ENCODE results near the gene MND1. TPM values are rescaled to one million over a fixed set of nuclear protein-coding genes. Genes with fewer than 3 reads are reported as not detected.

Gene MND1
- total RNA-seq, 1 donor from 2014 or later, result 9.7 TPM

- H3K27me3 Mint-ChIP-seq, result peaks cover 4% of the 10 kb centered on the region
- H3K4me1 Mint-ChIP-seq (ENCODE audit: low read depth), result no peaks in the 10 kb centered on the region
- DNase-seq (ENCODE audit: low spot score, unreplicated experiment), result no peak
- H3K4me3 Mint-ChIP-seq (ENCODE audit: low read depth), result no peak overlapping the region
- no peak overlapping the region for H3K27ac Mint-ChIP-seq
- H3K36me3 Mint-ChIP-seq (ENCODE audit: insufficient read depth), result no peaks in the 10 kb centered on the region
- H3K9me3 Mint-ChIP-seq (ENCODE audit: low read depth), result no peaks in the 10 kb centered on the region
- peak; percentile 34 for TF ChIP-seq CTCF (IDR thresholded peaks at IDR 0.05; ENCODE audit: unreplicated experiment)
These were observed 88.7 kb downstream of the MND1 start for GRCh38 chr4:153432965-153433753.

GRCh38 chr4:153433754-153434105 is 89.2 kb downstream of the MND1 start:
- Mint-ChIP-seq H3K9me3 (ENCODE audit: low read depth) (no peaks in the 10 kb centered on the region), H3K27me3 (peaks cover 4% of the 10 kb centered on the region), H3K4me1 (ENCODE audit: low read depth) (no peaks in the 10 kb centered on the region), H3K4me3 (ENCODE audit: low read depth) (no peak overlapping the region), H3K36me3 (ENCODE audit: insufficient read depth) (no peaks in the 10 kb centered on the region), H3K27ac (no peak overlapping the region)
- no peak for DNase-seq (ENCODE audit: low spot score, unreplicated experiment)
- no peak for TF ChIP-seq CTCF (IDR thresholded peaks at IDR 0.05; ENCODE audit: unreplicated experiment)

DNA sequence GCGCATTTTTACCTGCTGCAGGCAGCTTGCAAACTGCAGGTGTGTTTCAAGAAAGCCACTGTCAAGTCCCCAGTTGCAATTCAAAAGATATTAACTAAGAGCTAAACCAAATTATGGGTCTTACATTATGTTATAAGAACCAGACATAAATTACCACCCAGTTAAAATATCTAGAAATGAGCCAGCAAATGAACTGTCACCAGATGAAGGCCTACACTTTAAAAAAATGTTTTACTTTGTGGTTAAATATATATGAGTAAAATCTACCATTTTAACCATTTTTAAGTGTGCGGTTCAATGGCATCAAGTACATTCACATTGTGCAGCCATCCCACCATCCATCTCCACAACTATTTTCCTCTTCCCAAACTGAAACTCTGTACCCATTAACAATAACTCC is 89.7 kb downstream of the MND1 start:
- H3K9me3 Mint-ChIP-seq (ENCODE audit: low read depth), result no peaks in the 10 kb centered on the region
- H3K36me3 Mint-ChIP-seq (ENCODE audit: insufficient read depth), result no peaks in the 10 kb centered on the region
- no peak overlapping the region for H3K4me3 Mint-ChIP-seq (ENCODE audit: low read depth)
- no peak for TF ChIP-seq CTCF (IDR thresholded peaks at IDR 0.05; ENCODE audit: unreplicated experiment)
- peaks cover 4% of the 10 kb centered on the region for H3K27me3 Mint-ChIP-seq
- H3K4me1 Mint-ChIP-seq (ENCODE audit: low read depth), result no peaks in the 10 kb centered on the region
- no peak overlapping the region for H3K27ac Mint-ChIP-seq
- DNase-seq (ENCODE audit: low spot score, unreplicated experiment), result no peak

- Mint-ChIP-seq H3K27me3 (peaks cover 6% of the 10 kb centered on the region), H3K4me3 (ENCODE audit: low read depth) (no peak overlapping the region), H3K4me1 (ENCODE audit: low read depth) (no peaks in the 10 kb centered on the region), H3K27ac (no peak overlapping the region), H3K36me3 (ENCODE audit: insufficient read depth) (no peaks in the 10 kb centered on the region), H3K9me3 (ENCODE audit: low read depth) (no peaks in the 10 kb centered on the region)
- TF ChIP-seq CTCF (IDR thresholded peaks at IDR 0.05; ENCODE audit: unreplicated experiment), result no peak
- DNase-seq (ENCODE audit: low spot score, unreplicated experiment), result no peak
These were observed 94.6 kb downstream of the MND1 start for GRCh38 chr4:153438916-153439756.

DNA sequence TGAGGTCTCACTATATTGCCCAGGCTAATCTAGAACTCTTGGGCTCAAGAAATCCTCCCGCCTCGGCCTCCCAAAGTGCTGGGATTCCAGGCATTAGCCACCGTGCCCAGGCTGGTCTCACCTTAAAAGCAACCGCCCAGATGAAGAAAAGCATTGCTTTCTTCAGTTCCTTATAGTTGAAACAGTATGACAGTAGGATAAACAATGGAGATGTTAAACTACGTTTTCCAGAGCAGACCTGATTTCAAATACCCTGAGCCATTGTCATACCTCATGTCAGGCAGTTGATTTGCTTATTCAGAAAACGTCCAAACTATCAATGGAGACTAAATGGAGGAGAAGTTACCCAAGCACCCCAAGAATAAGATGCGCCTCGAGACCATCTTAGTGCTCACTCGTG is 95.3 kb downstream of the MND1 start:
- Mint-ChIP-seq H3K36me3 (ENCODE audit: insufficient read depth) (no peaks in the 10 kb centered on the region), H3K4me3 (ENCODE audit: low read depth) (no peak overlapping the region), H3K4me1 (ENCODE audit: low read depth) (no peaks in the 10 kb centered on the region), H3K27ac (no peak overlapping the region), H3K27me3 (peaks cover 6% of the 10 kb centered on the region), H3K9me3 (ENCODE audit: low read depth) (no peaks in the 10 kb centered on the region)
- DNase-seq (ENCODE audit: low spot score, unreplicated experiment), result no peak
- no peak for TF ChIP-seq CTCF (IDR thresholded peaks at IDR 0.05; ENCODE audit: unreplicated experiment)

Measured in progenitor cell of endocrine pancreas (in vitro differentiated cells).